ENCODE results near the gene LRRC71.

GRCh38 chr1:156897078-156897825 is 23.2 kb upstream of the LRRC71 start:
- TF ChIP-seq CTCF (IDR thresholded peaks at IDR 0.05 in 8 of 11, conservative IDR thresholded peaks at IDR 0.05 in 3 of 11): no peak
- TF ChIP-seq POLR2A (IDR thresholded peaks at IDR 0.05): no peak

Measured in spleen (tissue), 7 donors.